ENCODE data around the gene ZFP69. TPM values are rescaled to one million over a fixed set of nuclear protein-coding genes. Genes with fewer than 3 reads are reported as not detected.

ZFP69 gene
- total RNA-seq, 1 experiment from 2014 or later: 2.2 TPM

DNA sequence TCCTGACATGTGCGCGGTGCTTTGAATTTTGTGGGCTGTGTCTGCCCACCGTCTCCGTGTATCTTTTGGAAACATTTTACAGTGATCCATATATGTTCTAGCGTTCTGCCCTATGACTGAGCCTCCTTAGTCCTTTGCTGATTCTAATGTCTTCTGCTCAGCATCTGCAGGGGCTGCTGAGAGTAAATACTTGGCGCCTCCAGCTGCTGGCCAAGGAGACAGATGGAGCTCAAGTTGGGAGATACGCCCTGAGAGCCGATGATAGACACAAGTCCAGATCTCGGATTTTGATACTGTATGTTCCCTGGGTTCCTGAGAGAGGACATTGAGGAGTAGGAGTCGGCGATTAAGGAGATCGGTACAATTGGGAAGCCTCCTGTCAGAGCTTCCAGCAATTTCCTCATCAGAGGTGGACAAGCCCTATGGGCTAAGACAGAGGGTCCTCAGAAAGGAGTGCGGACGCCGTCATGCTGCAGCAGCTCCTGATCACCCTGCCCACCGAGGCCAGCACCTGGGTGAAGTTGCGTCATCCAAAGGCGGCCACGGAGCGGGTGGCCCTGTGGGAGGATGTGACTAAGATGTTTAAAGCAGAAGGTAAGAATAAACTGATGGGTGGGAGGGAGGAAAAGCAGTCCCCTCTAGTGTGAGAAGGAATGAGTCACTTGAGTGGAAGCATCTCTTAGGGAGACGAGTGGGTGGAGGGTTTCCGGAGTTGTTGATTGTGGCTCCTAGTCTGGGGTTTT, 26.4 kb upstream of the ZFP69 start:
- Mint-ChIP-seq H3K27me3 (ENCODE audit: insufficient read depth, unreplicated experiment) (no peaks in the 10 kb centered on the region), H3K9me3 (ENCODE audit: unreplicated experiment) (peaks cover 13% of the 10 kb centered on the region), H3K4me3 (ENCODE audit: unreplicated experiment) (peak overlapping the region; percentile 79), H3K27ac (ENCODE audit: low read depth, unreplicated experiment) (peak overlapping the region; percentile 90), H3K36me3 (ENCODE audit: insufficient read depth, unreplicated experiment) (peaks cover 15% of the 10 kb centered on the region), H3K4me1 (ENCODE audit: insufficient read depth, unreplicated experiment) (peaks cover 12% of the 10 kb centered on the region)
- ChIA-PET CTCF (interaction anchor here (0.5 to 0.7 kb wide), 5 partner anchors 8 to 1950 kb away, joined by 3 to 8 read pairs (median 3); no protein-coding TSS in a partner anchor), POLR2A (interaction anchor here (0.6 to 2.1 kb wide), 20 partner anchors 9 to 411 kb away, joined by 3 to 9 read pairs (median 4); partner anchors contain the start of genes NFYC, SMAP2, ZFP69 and ZNF684)
- TF ChIP-seq, protein P1, sequence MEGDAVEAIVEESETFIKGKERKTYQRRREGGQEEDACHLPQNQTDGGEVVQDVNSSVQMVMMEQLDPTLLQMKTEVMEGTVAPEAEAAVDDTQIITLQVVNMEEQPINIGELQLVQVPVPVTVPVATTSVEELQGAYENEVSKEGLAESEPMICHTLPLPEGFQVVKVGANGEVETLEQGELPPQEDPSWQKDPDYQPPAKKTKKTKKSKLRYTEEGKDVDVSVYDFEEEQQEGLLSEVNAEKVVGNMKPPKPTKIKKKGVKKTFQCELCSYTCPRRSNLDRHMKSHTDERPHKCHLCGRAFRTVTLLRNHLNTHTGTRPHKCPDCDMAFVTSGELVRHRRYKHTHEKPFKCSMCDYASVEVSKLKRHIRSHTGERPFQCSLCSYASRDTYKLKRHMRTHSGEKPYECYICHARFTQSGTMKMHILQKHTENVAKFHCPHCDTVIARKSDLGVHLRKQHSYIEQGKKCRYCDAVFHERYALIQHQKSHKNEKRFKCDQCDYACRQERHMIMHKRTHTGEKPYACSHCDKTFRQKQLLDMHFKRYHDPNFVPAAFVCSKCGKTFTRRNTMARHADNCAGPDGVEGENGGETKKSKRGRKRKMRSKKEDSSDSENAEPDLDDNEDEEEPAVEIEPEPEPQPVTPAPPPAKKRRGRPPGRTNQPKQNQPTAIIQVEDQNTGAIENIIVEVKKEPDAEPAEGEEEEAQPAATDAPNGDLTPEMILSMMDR (IDR thresholded peaks at IDR 0.05; ENCODE audit: unreplicated experiment): no peak
- TSS peak; percentile 55 for BruUV-seq (replicated peaks)
- intact Hi-C loops (cut with micrococcal nuclease): no loop called here
- peak; percentile 52 for DNase-seq (ENCODE audit: unreplicated experiment)

DNA sequence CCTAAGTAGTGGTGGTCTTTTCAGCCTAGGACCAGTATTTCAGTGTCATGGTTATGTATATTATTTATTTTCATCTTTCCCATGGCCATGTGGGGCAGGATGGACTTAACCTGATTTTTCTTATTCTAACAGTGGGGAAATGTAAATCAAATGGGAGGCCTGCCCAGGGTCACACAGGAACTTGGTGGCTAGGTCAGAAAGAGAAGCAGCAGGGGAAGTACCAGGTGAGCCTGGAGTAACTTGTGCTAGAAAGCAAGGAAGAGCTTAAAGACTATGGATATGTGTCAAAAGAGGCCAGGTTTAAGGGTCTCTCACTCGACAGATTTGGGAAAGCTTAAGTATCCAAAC, 25.9 kb upstream of the ZFP69 start:
- DNase-seq (ENCODE audit: unreplicated experiment): no peak
- TF ChIP-seq, protein P1 (IDR thresholded peaks at IDR 0.05; ENCODE audit: unreplicated experiment): no peak
- ChIA-PET CTCF (interaction anchor here (0.5 to 0.7 kb wide), 5 partner anchors 16 to 1949 kb away, joined by 3 to 8 read pairs (median 3); no protein-coding TSS in a partner anchor), POLR2A (interaction anchor here (0.9 to 2.1 kb wide), 5 partner anchors 76 to 288 kb away, joined by 3 to 7 read pairs (median 6); partner anchors contain the start of gene ZNF684)
- Mint-ChIP-seq H3K36me3 (ENCODE audit: insufficient read depth, unreplicated experiment) (peaks cover 15% of the 10 kb centered on the region), H3K27ac (ENCODE audit: low read depth, unreplicated experiment) (peak overlapping the region; percentile 90), H3K9me3 (ENCODE audit: unreplicated experiment) (peaks cover 10% of the 10 kb centered on the region), H3K4me1 (ENCODE audit: insufficient read depth, unreplicated experiment) (peaks cover 12% of the 10 kb centered on the region), H3K27me3 (ENCODE audit: insufficient read depth, unreplicated experiment) (no peaks in the 10 kb centered on the region), H3K4me3 (ENCODE audit: unreplicated experiment) (peak overlapping the region; percentile 79)
- intact Hi-C loops (cut with micrococcal nuclease): no loop called here
- BruUV-seq (replicated peaks): no TSS peak

DNA sequence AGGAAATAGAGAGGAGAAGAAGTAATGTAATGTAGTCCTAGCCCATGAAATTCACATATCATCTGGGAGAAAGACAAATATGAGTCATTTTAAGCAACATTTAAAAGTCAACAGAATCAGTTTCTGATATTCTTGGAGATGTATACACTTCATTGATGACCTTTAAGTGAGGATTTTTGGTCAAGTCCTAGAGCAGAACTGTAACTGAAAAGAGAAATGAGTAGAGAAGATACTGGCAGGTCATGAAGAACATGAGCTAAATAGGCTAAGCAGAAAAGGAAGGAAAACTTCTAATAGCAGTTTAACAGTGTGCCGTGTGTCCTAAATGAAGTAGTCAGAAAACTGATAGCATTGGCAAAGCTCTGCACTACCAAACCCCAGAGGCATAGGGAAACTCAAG, 22.2 kb upstream of the ZFP69 start:
- TF ChIP-seq, protein P1 (IDR thresholded peaks at IDR 0.05; ENCODE audit: unreplicated experiment): no peak
- BruUV-seq (replicated peaks): no TSS peak
- Mint-ChIP-seq H3K4me3 (ENCODE audit: unreplicated experiment) (no peak overlapping the region), H3K4me1 (ENCODE audit: insufficient read depth, unreplicated experiment) (peaks cover 12% of the 10 kb centered on the region), H3K9me3 (ENCODE audit: unreplicated experiment) (peaks cover 43% of the 10 kb centered on the region), H3K36me3 (ENCODE audit: insufficient read depth, unreplicated experiment) (peaks cover 39% of the 10 kb centered on the region), H3K27ac (ENCODE audit: low read depth, unreplicated experiment) (no peak overlapping the region), H3K27me3 (ENCODE audit: insufficient read depth, unreplicated experiment) (no peaks in the 10 kb centered on the region)
- intact Hi-C loops (cut with micrococcal nuclease): no loop called here
- ChIA-PET POLR2A (interaction anchor here (0.8 kb wide), 1 partner anchor 16 kb away, joined by 3 read pairs; no protein-coding TSS in a partner anchor), CTCF (no interaction called here)
- DNase-seq (ENCODE audit: unreplicated experiment): no peak

DNA sequence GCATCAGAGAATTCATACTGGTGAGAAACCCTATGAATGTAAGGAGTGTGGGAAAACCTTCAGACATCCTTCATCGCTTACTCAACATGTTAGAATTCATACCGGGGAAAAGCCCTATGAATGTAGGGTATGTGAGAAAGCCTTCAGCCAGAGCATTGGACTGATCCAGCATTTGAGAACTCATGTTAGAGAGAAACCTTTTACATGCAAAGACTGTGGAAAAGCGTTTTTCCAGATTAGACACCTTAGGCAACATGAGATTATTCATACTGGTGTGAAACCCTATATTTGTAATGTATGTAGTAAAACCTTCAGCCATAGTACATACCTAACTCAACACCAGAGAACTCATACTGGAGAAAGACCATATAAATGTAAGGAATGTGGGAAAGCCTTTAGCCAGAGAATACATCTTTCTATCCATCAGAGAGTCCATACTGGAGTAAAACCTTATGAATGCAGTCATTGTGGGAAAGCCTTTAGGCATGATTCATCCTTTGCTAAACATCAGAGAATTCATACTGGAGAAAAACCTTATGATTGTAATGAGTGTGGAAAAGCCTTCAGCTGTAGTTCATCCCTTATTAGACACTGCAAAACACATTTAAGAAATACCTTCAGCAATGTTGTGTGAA, 14.0 kb upstream of the ZFP69 start:
- TF ChIP-seq, protein P1 (IDR thresholded peaks at IDR 0.05; ENCODE audit: unreplicated experiment): no peak
- POLR2A ChIA-PET: interaction anchor here (0.7 kb wide), 1 partner anchor 52 kb away, joined by 3 read pairs; no protein-coding TSS in a partner anchor
- no peaks in the 10 kb centered on the region for H3K4me1 Mint-ChIP-seq (ENCODE audit: insufficient read depth, unreplicated experiment)
- H3K27me3 Mint-ChIP-seq (ENCODE audit: insufficient read depth, unreplicated experiment): no peaks in the 10 kb centered on the region
- H3K36me3 Mint-ChIP-seq (ENCODE audit: insufficient read depth, unreplicated experiment): peaks cover 33% of the 10 kb centered on the region
- intact Hi-C loops (cut with micrococcal nuclease): no loop called here
- DNase-seq (ENCODE audit: unreplicated experiment): no peak
- CTCF ChIA-PET: no interaction called here
- H3K9me3 Mint-ChIP-seq (ENCODE audit: unreplicated experiment): peaks cover 54% of the 10 kb centered on the region
- H3K27ac Mint-ChIP-seq (ENCODE audit: low read depth, unreplicated experiment): no peak overlapping the region
- H3K4me3 Mint-ChIP-seq (ENCODE audit: unreplicated experiment): no peak overlapping the region
- BruUV-seq (replicated peaks): no TSS peak
